CD14-positive monocyte (primary cell): Measurements from ENCODE around the gene LRP10. TPM values are rescaled to one million over a fixed set of nuclear protein-coding genes. Genes with fewer than 3 reads are reported as not detected.

Experiments used
- DNase-seq, 3 donors: peaks; one replicate each; pipeline ENCODE4 v3.0.0-alpha.2; 2011 to 2022
- H2AFZ ChIP-seq: 2 replicates; pipeline ENCODE4 v1.6.0; 2012; ENCODE audit warnings: mild to moderate bottlenecking, low read depth, low read length, inconsistent platforms; ENCODE audit not compliant: insufficient read depth, poor library complexity, severe bottlenecking
- H3K27ac ChIP-seq, 2 donors: 1 replicate in 1 of 2; 2 replicates in 1 of 2; pipeline ENCODE4 v1.5.1; 2012 to 2013; ENCODE audit warnings: low read length in 2 of 2, control low read depth in 1 of 2, inconsistent platforms in 1 of 2, low read depth in 1 of 2, mild to moderate bottlenecking in 1 of 2
- H3K27me3 ChIP-seq, 2 donors: one replicate each; pipeline versions ENCODE4 v1.6.0 to v1.6.1; 2011 to 2013; ENCODE audit warnings: low read length in 2 of 2; ENCODE audit not compliant: control insufficient read depth in 2 of 2, insufficient read depth in 2 of 2
- H3K36me3 ChIP-seq, 2 donors: replicated peaks in 1 of 2; 1 replicate in 1 of 2; 2 replicates in 1 of 2; pipeline versions ENCODE4 v1.5.1 to v1.6.1; 2012 to 2013; ENCODE audit warnings: low read length in 2 of 2, control low read depth in 1 of 2, inconsistent platforms in 1 of 2, mild to moderate bottlenecking in 1 of 2; ENCODE audit not compliant: insufficient read depth in 2 of 2, control insufficient read depth in 1 of 2
- H3K4me1 ChIP-seq, 2 donors: 1 replicate in 1 of 2; 2 replicates in 1 of 2; pipeline versions ENCODE4 v1.5.1 to v1.6.1; 2012 to 2013; ENCODE audit warnings: low read length in 2 of 2, control low read depth in 1 of 2, inconsistent platforms in 1 of 2, mild to moderate bottlenecking in 1 of 2, moderate library complexity in 1 of 2; ENCODE audit not compliant: insufficient read depth in 2 of 2, control insufficient read depth in 1 of 2
- H3K4me2 ChIP-seq: replicated peaks from 2 replicates; pipeline ENCODE3; 2012; ENCODE audit warnings: low read length, moderate library complexity, mild to moderate bottlenecking; ENCODE audit not compliant: poor library complexity, severe bottlenecking; ENCODE audit errors: extremely low read depth
- H3K4me3 ChIP-seq, 3 experiments: fragments of 200-600 bp in 1 of 3; sonication (generic) in 1 of 3; replicated peaks in 1 of 3; 1 replicate in 2 of 3; 2 replicates in 1 of 3; pipeline ENCODE4 v1.5.1; 2011 to 2013; ENCODE audit warnings: low read length in 3 of 3, mild to moderate bottlenecking in 3 of 3, control low read depth in 2 of 3, low read depth in 2 of 3, inconsistent platforms in 1 of 3, moderate library complexity in 1 of 3
- H3K79me2 ChIP-seq: 2 replicates; pipeline ENCODE4 v1.6.0; 2012; ENCODE audit warnings: mild to moderate bottlenecking, control low read depth, inconsistent platforms, low read length, moderate library complexity; ENCODE audit not compliant: insufficient read depth
- H3K9ac ChIP-seq: 2 replicates; pipeline ENCODE4 v1.6.0; 2017; ENCODE audit warnings: low read length, mild to moderate bottlenecking; ENCODE audit not compliant: insufficient read depth, poor library complexity, severe bottlenecking
- H3K9me3 ChIP-seq, 2 donors: replicated peaks in 1 of 2; 1 replicate in 1 of 2; 2 replicates in 1 of 2; pipeline versions ENCODE4 v1.5.1 to v1.6.1; 2012 to 2013; ENCODE audit warnings: low read length in 2 of 2, control low read depth in 1 of 2; ENCODE audit not compliant: control insufficient read depth in 1 of 2, insufficient read depth in 1 of 2
- H4K20me1 ChIP-seq: 2 replicates; pipeline ENCODE4 v1.6.0; 2012; ENCODE audit warnings: mild to moderate bottlenecking, low read length, control low read depth, moderate library complexity; ENCODE audit not compliant: insufficient read depth
- H3K27ac Mint-ChIP-seq, 7 donors: one replicate each; pipeline ENCODE4 v1.8.0; 2020; ENCODE audit warnings: mild to moderate bottlenecking in 7 of 7, mixed read lengths in 7 of 7, moderate library complexity in 6 of 7, inconsistent platforms in 2 of 7
- H3K27me3 Mint-ChIP-seq, 3 donors: one replicate each; pipeline ENCODE4 v1.8.0; 2021 to 2022; ENCODE audit warnings: low read depth in 3 of 3, mild to moderate bottlenecking in 3 of 3, mixed read lengths in 3 of 3, moderate library complexity in 3 of 3, inconsistent platforms in 1 of 3
- H3K36me3 Mint-ChIP-seq, 2 donors: one replicate each; pipeline ENCODE4 v1.8.0; 2020; ENCODE audit warnings: mixed read lengths in 2 of 2, inconsistent platforms in 1 of 2, mild to moderate bottlenecking in 1 of 2
- H3K4me1 Mint-ChIP-seq: one replicate; pipeline ENCODE4 v1.8.0; 2020; ENCODE audit warnings: mild to moderate bottlenecking, mixed read lengths
- H3K4me3 Mint-ChIP-seq, 2 donors: one replicate each; pipeline ENCODE4 v1.8.0; 2020; ENCODE audit warnings: mild to moderate bottlenecking in 2 of 2, mixed read lengths in 2 of 2, moderate library complexity in 1 of 2
- H3K9me3 Mint-ChIP-seq, 7 donors: one replicate each; pipeline ENCODE4 v1.8.0; 2020 to 2022; ENCODE audit warnings: mixed read lengths in 7 of 7, mild to moderate bottlenecking in 6 of 7, moderate library complexity in 6 of 7, inconsistent platforms in 2 of 7
- CTCF ChIP-seq: fragments of 200-600 bp; IDR thresholded peaks from one replicate; pipeline ENCODE4 v1.8.0; 2022; ENCODE audit warnings: antibody characterized with exemption, mild to moderate bottlenecking
- WGBS: methylation state at CpG from one replicate; pipeline ENCODE4 v1.1.5; 2013; ENCODE audit warnings: missing lambda C conversion rate; ENCODE audit not compliant: insufficient coverage; 5-methylcytosine and 5-hydroxymethylcytosine counted together
- intact Hi-C, 2 donors: fragments of 100-400 bp; cut with micrococcal nuclease; formaldehyde crosslinking; loops; one replicate each; pipeline versions ENCODE4 v1.15.0 to v1.15.1; 2023
- polyA minus RNA-seq: library from RNA; depleted of rRNA, polyadenylated mRNA; stranded (reverse); fragments of >200 nt; gene quantifications from 2 replicates; pipeline ENCODE4 v1.2.3, GENCODE V29; 2012
- polyA plus RNA-seq, 3 donors: library from polyadenylated mRNA; depleted of rRNA in 1 of 3; unstranded in 2 of 3; stranded (reverse) in 1 of 3; fragments of 300-500 nt in 2 of 3; fragments of >200 nt in 1 of 3; fragmentation: Illumina TruSeq in 2 of 3; gene quantifications; 1 replicate in 2 of 3; 2 replicates in 1 of 3; pipeline ENCODE4 v1.2.3, GENCODE V29; 2012 to 2021
- total RNA-seq, 12 experiments: library from RNA in 1 of 12; stranded (reverse) in 1 of 12; fragments of 120-200 nt in 1 of 12; gene quantifications; one replicate each; pipeline ENCODE4 v1.2.4 and lab custom pipeline; 2013 to 2026; ENCODE audit warnings: mixed read lengths in 6 of 12, inconsistent platforms in 1 of 12

LRP10 gene
- total RNA-seq (2013) = 32.3 TPM
- polyA plus RNA-seq = 10 to 100 TPM; 39.0 to 65.1 (median 51.5) TPM
- polyA minus RNA-seq = 33.1 and 56.3 TPM in 2 replicates
- 44.9 to 107 (median 62.9) reads per million in 11 experiments for total RNA-seq (lab: John Stamatoyannopoulos, UW)

- peak within 1 kb of the TSS; percentile 94 to 98 (median 97) for H3K27ac Mint-ChIP-seq
- peak within 1 kb of the TSS; percentile 82 for H3K4me2 ChIP-seq
- H3K27me3 ChIP-seq = no peaks in the 10 kb centered on the region
- WGBS = under 1% methylated on average over 46 of the region's 50 CpGs
- peaks cover 23% of the 10 kb centered on the region for H3K79me2 ChIP-seq
- peak within 1 kb of the TSS; percentile 87 for H3K9ac ChIP-seq
- DNase-seq = peak; percentile 76 to 80 (median 77)
- no peaks in the 10 kb centered on the region for H3K9me3 ChIP-seq
- TF ChIP-seq CTCF = no peak
- peak within 1 kb of the TSS; percentile 83 to 92 for H3K4me3 Mint-ChIP-seq
- peaks cover 28 to 35% of the 10 kb centered on the region in 2 donors for H3K36me3 ChIP-seq
- H4K20me1 ChIP-seq = peaks cover 37% of the 10 kb centered on the region
- H3K27ac ChIP-seq = peak within 1 kb of the TSS; percentile 78 to 91
- peak within 1 kb of the TSS; percentile 92 for H2AFZ ChIP-seq
- H3K9me3 Mint-ChIP-seq = peaks cover 0 to 2% (median 0%) of the 10 kb centered on the region in 7 donors
- intact Hi-C loops = loop anchor here in 1 of 2 donors (5.0 kb wide), 1 partner anchor 46 kb away; the partner anchor contains the start of gene RBM23
- peaks cover 30 to 35% of the 10 kb centered on the region in 2 donors for H3K36me3 Mint-ChIP-seq
- peaks cover 0 to 3% (median 2%) of the 10 kb centered on the region in 3 donors for H3K27me3 Mint-ChIP-seq
- peaks cover 19 to 25% of the 10 kb centered on the region in 2 donors for H3K4me1 ChIP-seq
- peaks cover 23% of the 10 kb centered on the region for H3K4me1 Mint-ChIP-seq
- peak within 1 kb of the TSS; percentile 76 to 93 (median 90) for H3K4me3 ChIP-seq
Observed at GRCh38 chr14:22871224-22872032, at the start of gene LRP10. TSS of gene LRP10 (plus strand) at chr14:22871740. CDS start at chr14:22872304, 564 bp downstream.

- peaks cover 57% of the 10 kb centered on the region for H3K4me1 Mint-ChIP-seq
- no peaks in the 10 kb centered on the region for H3K27me3 ChIP-seq
- H2AFZ ChIP-seq = peak overlapping the region; percentile 57
Observed at GRCh38 chr14:22822016-22822570, 49.4 kb upstream of the LRP10 start.

More at GRCh38 chr14:22822016-22822570, 49.4 kb upstream of the LRP10 start:
- Mint-ChIP-seq H3K27ac (peak overlapping the region; percentile 69 to 94 (median 91)), H3K36me3 (peaks cover 2 to 3% of the 10 kb centered on the region in 2 donors), H3K27me3 (peaks cover 0 to 9% (median 6%) of the 10 kb centered on the region in 3 donors), H3K9me3 (no peaks in the 10 kb centered on the region), H3K4me3 (peak overlapping the region; percentile 77 to 84)
- intact Hi-C loops = loop anchor here in 1 of 2 donors (2.0 to 5.0 kb wide), 2 partner anchors 31 to 35 kb away; no protein-coding TSS in a partner anchor
- DNase-seq = no peak
- 71% methylated on average over 19 of the region's 32 CpGs for WGBS
- H3K79me2 ChIP-seq = no peaks in the 10 kb centered on the region
- peak overlapping the region; percentile 72 for H3K9ac ChIP-seq
- no peak for TF ChIP-seq CTCF
- no peaks in the 10 kb centered on the region for H3K9me3 ChIP-seq
- H3K4me2 ChIP-seq = peak overlapping the region; percentile 81
- peaks cover 59 to 71% of the 10 kb centered on the region in 2 donors for H3K4me1 ChIP-seq
- H3K36me3 ChIP-seq = no peaks in the 10 kb centered on the region
- peak overlapping the region; percentile 27 to 75 (median 49) for H3K4me3 ChIP-seq
- no peaks in the 10 kb centered on the region for H4K20me1 ChIP-seq
- peak overlapping the region; percentile 53 to 79 for H3K27ac ChIP-seq
